Stimulated activated CD8-positive, alpha-beta memory T cell treated with anti-CD3 and anti-CD28 coated beads, Interleukin-2, amount 100 ng/mL, for 48 hours (primary cell): ENCODE data around the gene ATN1.

Source experiments
- DNase-seq, 2 donors: peaks; one replicate each; pipeline ENCODE4 v3.0.0-alpha.2; 2020; ENCODE audit warnings: low read depth in 2 of 2

The ATN1 gene

GRCh38 chr12:6975297-6976032, 47.7 kb downstream of the ATN1 start:
- no peak for DNase-seq

GRCh38 chr12:6977653-6978052, 49.9 kb downstream of the ATN1 start:
- no peak for DNase-seq

GRCh38 chr12:6978188-6978587, 50.4 kb downstream of the ATN1 start:
- DNase-seq: no peak

GRCh38 chr12:6978611-6979011, 50.9 kb downstream of the ATN1 start:
- no peak for DNase-seq

- no peak for DNase-seq
Observed at GRCh38 chr12:6979021-6979420, 51.3 kb downstream of the ATN1 start.

GRCh38 chr12:6979453-6979852, 51.7 kb downstream of the ATN1 start:
- DNase-seq: no peak

GRCh38 chr12:6980075-6980474, 52.3 kb downstream of the ATN1 start:
- DNase-seq: no peak

GRCh38 chr12:6980740-6981139, 53.0 kb downstream of the ATN1 start:
- DNase-seq: no peak

GRCh38 chr12:6981152-6982052, 53.6 kb downstream of the ATN1 start:
- no peak for DNase-seq

GRCh38 chr12:6982532-6982931, 54.8 kb downstream of the ATN1 start:
- no peak for DNase-seq

GRCh38 chr12:6987956-6988553, 60.3 kb downstream of the ATN1 start:
- DNase-seq: no peak
